Neural progenitor cell (in vitro differentiated cells): ENCODE data around the gene UBN1.

ENCODE experiments used
- CTCF ChIP-seq: fragments of 200-600 bp; sonication (generic); IDR thresholded peaks from 2 replicates; pipeline ENCODE4 v1.5.1; 2017; ENCODE audit warnings: antibody characterized with exemption, mild to moderate bottlenecking
- EZH2 ChIP-seq: fragments of 200-600 bp; sonication (generic); IDR thresholded peaks from 2 replicates; pipeline ENCODE4 v1.6.1; 2017; ENCODE audit warnings: antibody characterized with exemption, mild to moderate bottlenecking, moderate library complexity

GRCh38 chr16:4902038-4902437, 54.8 kb downstream of the UBN1 start:
- no peak for TF ChIP-seq CTCF
- TF ChIP-seq EZH2 = no peak
